Stimulated activated CD8-positive, alpha-beta memory T cell treated with anti-CD3 and anti-CD28 coated beads, Interleukin-7, amount 100 ng/mL, for 4 hours (primary cell): Measurements from ENCODE around the gene TRA2B.

Source experiments
- DNase-seq, 2 donors: peaks; one replicate each; pipeline ENCODE4 v3.0.0-alpha.2; 2020; ENCODE audit warnings: low read depth in 2 of 2

Gene TRA2B

GRCh38 chr3:185867650-185868049 is 70.2 kb downstream of the TRA2B start:
- no peak for DNase-seq

DNA sequence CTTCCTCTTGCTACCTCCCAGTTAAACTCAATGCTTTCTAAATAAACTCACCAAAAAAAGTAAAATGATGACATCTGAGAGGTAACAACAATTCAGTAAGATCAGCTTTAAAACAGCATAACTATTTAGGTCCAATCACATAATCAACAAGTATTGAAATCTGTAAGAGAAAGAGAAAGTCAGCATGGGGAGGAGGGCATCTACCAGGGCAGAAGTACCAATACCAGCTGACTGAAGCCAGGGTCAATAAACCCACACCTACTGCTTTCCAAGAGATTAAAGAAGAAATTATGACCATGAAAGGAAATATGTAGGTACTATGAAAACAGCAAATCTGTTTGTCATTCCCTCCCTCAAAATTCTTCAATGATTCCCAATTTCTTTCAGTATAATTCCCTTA is 70.8 kb downstream of the TRA2B start:
- DNase-seq, result no peak

DNA sequence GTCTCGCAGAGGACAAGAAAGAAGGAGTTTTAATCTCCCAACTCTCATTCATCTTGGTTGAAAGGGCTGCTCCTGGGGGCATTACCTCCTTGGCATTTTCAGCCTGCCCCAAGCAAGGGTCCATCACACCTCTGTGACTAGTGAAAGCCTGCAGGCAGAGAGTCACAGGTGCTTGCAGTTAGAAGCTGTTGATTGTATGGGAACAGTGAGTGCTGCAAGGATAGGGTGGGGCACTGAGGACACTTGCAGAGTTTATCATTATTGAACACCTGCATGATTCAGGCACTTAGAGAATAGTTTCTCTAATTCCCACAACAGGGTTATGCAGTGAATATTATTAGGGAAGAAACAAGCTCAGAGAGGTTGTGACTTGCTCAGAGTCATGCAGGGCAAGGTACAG is 71.3 kb downstream of the TRA2B start:
- DNase-seq, result no peak
